SW 1271 (cell line): ENCODE data around the gene BCL2L2.
"Not testable (repeated sequence)": the region's sequence is repeated elsewhere in the genome, so short reads cannot be mapped to it uniquely, and the experiment has no call there.

Source experiments
- DNase-seq, 2 experiments: peaks; one replicate each; lab custom pipeline; 2025; lab: John Stamatoyannopoulos, UW

The BCL2L2 gene

DNA sequence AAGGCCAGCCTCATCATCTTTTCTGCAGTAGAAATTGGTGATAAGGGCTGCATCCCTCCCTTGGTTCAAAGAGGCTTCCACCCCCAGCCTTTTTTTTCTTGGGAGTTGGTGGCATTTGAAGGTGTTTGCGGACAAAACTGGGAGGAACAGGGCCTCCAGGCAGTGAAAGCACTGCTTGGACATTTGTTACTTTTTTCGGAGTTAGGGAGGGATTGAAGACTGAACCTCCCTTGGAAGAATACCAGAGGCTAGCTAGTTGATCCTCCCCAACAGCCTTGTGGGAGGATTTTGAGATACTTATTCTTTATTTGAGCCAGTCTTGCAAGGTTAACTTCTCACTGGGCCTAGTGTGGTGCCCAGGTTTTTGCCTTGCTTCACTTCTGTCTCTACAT lies 17.8 kb downstream of the BCL2L2 start:
- DNase-seq, result no peak

DNA sequence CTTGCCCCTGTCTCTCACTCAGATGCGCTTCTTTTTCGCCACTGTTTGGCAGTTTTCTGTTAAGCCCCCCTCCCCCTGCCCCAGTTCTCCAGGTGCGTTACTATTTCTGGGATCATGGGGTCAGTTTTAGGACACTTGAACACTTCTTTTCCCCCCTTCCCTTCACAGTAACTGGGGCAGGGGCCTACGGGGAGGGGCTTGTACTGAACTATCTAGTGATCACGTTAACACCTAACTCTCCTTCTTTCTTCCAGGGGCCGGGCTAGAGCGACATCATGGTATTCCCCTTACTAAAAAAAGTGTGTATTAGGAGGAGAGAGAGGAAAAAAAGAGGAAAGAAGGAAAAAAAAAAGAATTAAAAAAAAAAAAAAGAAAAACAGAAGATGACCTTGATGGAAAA lies 18.4 kb downstream of the BCL2L2 start:
- no peak for DNase-seq

DNA sequence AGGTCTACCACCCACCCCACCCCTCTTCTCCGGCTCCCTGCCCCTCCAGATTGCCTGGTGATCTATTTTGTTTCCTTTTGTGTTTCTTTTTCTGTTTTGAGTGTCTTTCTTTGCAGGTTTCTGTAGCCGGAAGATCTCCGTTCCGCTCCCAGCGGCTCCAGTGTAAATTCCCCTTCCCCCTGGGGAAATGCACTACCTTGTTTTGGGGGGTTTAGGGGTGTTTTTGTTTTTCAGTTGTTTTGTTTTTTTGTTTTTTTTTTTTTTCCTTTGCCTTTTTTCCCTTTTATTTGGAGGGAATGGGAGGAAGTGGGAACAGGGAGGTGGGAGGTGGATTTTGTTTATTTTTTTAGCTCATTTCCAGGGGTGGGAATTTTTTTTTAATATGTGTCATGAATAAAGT lies 19.1 kb downstream of the BCL2L2 start:
- DNase-seq, result not testable (repeated sequence)

DNA sequence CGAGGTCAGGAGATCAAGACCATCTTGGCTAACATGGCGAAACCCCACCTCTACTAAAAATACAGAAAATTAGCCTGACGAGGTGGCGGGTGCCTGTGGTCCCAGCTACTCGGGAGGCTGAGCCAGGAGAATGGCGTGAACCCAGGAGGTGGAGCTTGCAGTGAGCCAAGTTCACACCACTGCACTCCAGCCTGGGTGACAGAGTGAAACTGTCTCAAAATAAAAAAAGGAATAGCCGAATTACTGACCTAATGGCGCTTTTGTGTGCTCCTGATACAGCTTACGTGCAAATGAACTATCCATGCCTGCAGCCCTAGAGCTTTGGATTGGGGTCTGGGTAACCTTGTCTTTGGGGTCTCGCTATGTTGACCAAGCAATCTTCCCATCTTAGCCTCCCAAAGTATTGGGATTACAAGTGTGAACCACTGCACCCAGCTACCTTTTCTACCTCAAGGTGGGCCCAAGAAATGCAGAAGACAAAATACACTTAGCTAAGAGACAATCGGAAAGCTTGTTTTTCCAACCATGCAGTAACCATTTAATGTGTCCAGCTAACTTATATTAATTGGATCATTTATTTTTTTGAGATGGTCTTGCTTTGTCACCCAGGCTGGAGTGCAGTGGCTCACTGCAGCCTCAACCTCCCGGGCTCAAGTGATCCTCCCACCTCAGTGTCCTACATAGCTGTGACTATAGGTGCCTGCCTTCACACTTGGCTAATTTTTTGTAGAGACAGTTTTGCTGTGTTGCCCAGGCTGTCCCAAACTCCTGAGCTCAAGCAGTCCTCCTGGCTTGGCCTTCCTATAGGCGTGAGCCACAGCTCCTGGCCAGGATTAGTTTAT lies 20.1 kb downstream of the BCL2L2 start:
- DNase-seq, result no peak

DNA sequence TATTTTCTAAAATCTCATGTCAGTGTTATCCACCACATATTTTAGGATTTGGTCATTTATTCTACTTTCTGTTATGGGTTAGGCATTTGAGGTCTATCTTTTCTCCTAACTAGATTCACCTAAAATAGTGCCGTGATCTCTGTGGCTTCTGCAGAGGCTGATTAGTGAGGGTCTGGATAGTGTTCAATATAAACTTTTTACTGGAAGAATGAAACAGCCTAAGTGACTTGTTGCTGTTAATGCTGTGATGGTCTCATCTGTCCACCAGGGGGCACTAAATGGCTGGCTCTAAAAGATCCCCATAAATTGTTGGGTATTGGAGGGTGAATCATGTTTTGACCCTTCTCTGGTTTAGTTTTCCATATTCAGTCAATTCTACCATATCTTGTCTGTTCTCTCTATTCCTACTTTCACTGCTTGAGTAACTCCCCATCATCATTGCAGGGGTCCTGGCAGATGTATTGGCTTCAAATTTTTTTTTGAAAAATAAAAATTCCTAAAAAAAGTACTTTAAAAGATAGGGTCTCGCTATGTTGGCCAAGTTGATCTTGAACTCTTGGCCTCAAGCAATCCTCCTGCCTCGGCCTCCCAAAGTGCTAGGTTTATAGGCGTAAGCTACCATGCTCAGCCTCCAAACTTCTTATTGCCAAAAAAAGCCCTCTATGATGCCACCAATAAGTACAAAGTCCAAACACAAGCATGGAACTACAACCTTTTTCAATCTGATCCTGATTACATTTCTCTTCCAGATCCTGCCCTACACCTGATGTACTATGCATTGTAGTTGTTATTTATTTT lies 21.5 kb downstream of the BCL2L2 start:
- peak in 1 of 2 experiments; percentile 67 for DNase-seq

DNA sequence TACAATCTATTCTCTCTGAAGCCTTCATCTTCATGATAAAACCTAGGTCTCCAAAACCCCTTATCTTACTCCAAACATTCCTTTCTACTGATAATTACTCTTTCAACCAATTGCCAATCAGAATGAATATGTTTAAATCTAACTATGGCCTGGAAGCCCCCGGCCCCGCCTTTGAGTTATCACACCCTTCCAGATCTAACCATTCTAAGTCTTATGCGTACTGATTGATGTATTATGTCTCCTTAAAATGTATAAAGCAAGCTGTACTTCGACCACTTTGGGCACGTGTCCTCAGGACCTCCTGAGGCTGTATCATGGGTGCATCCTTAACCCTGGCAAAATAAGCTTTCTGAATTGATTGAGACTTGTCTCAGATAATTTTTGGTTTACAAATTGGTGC lies 29.0 kb downstream of the BCL2L2 start:
- DNase-seq, result no peak

DNA sequence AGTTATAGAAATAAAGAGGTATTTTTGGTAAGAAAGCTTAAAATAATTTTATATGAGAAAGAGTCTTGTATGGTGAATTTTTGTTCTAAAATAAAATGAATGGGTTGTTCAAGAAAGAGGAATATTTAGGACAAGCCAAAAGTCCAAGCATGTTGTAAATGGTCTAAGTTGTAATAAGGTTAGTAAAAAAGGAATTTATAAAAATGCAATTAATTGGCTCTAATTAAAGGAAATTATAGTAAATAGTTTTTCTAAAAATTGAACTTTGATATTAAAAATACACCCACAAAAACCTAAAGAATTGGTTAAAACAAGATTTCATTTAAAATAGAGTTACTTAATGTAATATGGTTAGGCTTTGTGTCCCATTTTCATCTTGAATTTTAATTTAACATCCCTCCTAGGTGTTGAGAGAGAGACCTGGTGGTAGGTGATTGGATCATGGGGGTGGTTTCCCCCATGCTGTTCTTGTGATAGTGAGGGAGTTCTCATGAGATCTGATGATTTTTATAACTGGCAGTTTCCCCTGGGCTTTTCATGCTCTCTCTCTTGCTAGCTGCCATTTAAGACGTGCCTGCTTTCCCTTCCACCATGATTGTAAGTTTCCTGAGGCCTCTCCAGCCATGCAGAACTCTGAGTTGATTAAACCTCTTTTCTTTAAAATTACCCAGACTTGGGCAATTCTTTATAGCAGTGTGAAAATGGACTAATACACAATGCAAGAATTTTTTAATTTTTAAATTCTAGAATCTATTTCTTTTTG lies 33.1 kb downstream of the BCL2L2 start:
- peak in 1 of 2 experiments; percentile 15 for DNase-seq

DNA sequence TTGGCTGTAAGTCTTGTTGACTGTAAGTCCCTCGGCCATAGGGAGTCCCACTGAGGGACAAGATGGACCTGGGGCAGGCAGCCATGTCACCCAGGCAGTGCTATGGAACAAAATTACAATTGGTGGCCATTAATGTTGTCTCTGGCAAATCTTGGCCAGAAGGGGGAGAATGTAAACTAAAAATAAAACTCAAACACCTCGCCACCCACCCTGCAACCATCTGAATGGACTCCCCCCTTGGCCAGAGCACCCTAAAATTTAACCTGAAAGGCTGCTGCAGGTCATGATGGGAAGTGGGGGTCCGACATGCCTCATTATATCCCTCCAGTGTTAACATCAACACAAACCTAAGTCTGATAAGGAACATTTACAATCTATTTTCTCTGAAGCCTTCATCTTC lies 37.8 kb downstream of the BCL2L2 start:
- no peak for DNase-seq

DNA sequence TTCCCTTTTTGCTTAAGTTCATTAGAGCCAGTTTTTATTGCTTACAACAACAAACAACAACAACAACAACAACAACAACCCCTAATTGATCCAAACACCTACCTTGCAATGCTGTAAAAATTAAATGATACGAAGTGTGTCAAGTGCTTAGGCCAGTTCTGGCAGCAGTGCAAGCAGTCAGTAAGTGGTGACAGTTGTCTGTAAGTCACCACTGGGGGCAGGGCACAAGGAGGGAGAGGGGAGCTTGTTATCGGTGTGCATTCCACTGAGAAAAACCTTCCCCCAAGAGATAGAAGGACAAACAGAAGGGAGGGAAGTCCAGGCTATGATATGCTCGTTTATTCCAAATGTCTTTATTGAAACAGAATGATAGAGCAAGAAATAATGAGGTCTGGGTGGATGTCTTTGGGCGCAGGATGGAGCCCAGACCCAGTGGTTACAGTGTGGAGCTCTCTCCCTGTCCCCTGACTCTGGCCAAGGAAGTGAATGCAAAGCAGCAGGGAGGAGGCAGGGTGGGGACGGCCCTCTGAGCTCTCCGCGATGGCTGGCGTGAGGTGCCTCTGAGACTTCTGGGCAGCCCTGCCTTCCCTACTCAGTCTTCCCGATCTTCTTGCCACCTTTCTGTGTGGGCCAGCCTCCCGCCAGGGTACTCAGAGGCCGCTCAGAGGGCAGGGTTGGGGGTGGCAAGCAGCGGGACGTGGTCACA lies 39.5 kb downstream of the BCL2L2 start:
- no peak for DNase-seq

DNA sequence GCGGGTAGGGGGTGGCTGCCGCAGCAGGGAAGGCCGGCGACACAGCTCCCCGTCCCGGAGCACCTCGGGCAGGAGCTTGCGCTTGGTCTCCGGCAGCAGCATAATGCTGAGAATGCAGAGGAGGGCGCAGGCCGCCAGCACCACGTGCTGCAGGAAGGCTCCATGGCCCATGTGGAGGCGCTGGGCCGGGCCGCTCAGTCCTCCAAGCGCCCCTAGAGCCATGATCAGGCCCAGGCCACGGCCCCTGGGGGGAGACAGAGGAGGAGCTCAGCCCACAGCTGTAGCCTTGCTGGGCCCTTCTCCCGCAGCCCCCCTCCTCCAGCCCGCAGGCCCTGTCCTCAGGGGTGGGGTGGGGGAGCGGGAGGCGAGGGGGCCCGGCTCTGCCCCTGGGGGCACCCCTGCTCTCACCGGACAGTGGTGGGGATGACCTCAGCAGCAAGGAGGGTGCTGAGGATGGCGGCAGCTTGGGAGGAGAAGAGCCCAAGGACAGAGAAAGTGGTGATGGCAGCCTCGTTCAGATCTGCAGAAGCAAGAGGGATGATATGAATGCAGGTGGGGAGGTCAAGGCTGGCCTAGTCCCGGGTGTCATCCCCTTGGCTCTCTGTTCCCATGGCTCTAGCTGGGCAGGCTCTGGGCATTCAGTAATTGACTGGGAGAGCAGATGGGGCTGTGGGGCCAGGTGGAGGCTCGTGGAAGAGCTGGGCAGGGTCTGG lies 40.2 kb downstream of the BCL2L2 start:
- DNase-seq, result no peak

DNA sequence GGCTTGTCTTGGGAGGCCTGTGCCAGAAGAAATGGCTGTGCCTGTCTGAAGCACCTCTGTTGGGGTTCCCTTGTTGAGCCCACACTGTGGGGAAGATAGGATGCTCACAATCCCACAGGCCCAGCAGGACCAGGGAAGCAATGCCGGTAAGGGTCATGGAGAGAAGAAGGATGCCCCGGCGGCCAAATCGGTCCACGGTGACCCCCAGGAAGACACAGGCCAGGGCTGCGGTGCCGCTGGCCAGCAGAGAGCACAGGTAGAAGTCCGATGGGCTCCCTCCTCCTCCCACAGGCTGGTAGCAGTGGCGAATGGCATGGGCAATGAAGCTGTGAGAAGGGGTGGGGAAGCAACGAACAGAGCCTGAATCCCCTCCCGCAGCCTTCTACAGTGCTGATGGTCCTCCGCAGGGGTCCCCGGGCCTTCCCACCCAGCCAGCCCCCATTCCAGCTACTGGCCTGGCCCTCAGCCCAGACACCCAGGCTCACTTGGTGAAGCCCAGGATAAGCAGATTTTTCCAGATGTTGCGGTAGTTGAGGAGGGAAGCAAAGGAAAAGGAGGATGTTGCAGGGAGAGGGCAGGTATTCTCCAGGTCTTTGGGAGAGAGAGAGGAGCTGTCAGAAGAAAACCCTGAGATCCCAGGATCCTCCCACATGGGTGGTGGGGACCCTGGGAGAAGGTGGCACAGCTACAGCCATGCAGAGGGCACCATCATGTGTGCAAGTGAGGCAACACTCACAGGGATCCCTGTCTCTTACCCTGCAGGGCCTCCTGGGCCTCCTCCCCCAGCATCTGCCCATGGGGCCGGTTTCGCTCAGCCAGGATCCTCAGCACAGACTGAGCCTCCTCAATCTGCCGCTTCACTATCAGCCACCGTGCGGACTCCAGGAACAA lies 41.0 kb downstream of the BCL2L2 start:
- DNase-seq, result no peak

DNA sequence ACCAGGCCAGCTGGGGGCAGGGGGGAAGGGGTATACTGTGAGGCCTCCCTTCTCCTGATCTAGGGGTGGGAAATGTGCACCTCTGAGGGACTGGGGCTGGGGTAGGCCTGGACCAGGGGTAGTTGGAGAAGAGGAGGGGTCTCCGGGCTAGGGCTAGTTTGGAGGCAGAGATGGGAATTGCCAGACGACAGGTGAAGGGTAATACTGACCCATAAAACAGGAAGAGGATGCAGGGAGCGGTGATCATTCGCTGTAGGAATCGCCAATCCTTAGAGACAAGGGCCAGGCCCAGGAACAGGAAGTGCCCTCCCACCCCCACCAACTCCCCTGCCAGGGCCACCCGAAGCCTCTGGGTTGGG lies 41.6 kb downstream of the BCL2L2 start:
- no peak for DNase-seq

DNA sequence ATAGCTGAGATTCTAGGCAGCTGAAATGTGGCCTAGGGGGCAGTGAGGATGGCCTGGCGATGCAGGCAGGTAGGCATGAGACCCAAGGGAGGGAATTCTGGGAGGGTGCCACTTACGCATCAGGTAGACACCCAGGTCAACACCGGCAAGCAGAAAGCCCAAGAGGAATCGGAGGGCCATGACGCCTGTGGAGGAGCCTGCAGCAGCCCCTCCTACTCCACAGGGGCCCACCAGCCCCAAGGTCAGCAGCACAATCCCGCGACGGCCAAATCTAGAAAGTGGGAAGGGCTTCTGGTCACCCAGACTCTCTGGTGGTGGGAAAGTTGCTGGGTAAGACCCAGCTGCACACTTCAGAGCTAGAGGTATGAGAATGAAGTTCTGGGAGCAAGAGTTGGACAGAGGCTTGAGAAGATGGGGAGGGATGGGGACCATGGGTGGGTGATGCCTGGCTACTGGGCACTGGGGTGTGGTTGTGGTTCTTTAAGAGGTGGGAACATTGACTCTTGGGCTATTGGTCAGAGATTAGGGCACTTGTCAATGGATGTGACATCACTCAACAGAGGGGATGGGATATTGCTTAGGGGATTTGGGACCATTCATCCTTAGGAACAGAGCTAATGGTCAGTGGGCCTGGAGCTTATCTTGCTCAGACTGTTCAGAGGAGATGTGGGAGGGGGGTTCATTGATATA lies 42.7 kb downstream of the BCL2L2 start:
- no peak for DNase-seq

DNA sequence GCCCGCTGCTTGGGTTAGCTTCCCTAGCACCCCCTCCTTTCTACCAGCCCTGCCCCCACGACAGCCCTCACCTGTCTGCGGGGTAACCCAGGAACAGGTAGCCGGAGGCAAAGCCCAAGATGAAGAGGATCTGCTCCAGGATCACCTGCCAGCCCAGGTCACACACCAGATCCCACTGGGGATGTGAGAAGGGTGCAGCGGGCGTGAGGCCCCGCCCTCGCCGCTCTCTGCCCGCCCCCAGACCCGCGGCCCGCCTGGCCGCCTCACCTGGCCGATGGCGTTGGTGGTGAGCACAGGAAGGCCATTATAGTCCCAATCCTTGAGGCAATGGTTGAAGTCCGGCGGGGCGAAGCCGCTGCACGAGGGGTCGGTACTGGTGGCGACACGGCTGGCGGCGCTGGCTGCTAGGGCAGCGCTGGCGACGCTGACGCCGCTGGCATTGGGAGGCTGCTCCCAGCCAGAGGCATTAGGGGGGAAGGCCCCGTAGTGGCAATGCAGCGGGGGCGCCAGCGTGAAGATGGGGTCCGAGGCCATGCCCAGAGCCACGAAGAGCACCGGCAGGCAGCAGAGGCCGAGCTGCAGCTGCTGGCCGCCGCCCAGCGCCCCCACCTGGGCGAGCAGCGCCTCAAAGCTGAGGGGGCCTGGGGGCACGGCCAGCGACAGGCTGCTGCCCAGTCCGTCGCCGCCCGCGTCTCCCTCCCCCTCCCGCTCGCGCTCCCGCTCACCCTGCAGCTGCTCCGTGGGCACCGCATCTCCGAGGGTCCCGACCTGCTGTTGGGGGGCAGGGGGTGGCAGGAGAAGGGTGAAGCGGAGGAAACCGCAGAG lies 45.3 kb downstream of the BCL2L2 start:
- DNase-seq, result no peak

DNA sequence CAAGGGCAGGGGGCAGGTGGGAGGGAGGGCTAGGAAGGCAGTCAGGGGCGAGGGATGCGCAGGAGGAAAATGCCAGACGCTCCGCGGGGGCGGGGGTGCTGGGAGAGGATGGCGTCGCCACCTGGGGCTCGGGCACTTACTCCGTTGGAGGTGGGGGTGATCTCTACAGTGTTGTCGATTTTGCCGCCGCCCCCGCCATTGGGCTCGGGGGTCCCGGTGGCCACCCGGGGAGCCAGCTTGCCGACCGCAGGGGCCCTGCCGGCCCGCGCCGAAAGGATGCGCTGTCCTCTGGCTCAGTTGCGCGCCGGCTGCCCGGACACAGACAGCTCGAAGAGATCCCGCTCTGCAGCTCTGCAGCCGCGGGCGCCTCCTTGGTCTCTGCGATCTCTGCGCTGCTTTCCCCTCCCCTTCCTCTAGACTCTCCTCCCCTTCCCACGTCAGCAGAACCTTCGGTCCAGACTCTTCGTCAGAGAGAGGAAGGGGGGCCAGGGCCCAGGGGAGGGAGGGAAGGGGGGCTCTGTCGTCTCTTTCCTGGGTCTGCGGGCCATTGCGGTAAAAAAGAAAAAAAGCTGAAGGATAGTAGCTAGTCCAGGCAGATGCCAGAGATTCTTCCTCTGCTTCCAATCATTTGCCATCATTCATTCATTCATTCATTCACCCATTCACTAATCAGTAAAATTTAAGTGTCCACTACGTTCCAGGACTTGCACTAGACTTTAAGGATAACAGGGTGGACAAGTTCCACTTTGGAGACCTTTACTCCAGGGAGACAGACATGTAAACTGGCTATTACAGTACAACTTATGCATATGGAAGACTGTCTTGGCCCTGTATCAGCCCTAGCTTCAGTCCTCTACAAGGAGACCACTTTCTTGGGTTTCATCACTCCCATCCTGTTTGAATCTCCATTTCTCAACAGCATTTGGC lies 46.1 kb downstream of the BCL2L2 start, which contains the start of gene SLC22A17:
TSS of gene SLC22A17 (minus strand) at position 382 of the 927 bp plus-strand sequence.
- DNase-seq, result peak; percentile 46 to 77

DNA sequence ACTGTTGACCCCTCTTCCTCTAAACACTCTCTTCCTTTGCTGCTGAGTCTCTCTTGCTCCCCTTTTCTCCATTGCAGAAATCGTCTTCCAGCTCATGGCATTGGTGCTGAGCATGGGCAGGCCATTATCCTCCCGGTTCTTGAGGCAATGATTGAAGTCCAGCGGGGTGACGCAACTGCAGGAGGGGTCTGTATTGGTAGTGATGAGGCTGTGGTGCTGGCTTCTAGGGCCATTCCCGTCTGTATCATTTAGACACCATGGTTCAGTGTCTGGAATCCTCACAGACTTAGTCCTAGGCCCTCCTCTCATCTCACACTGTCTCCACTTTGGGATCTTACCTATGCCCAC lies 46.8 kb downstream of the BCL2L2 start:
- no peak for DNase-seq

DNA sequence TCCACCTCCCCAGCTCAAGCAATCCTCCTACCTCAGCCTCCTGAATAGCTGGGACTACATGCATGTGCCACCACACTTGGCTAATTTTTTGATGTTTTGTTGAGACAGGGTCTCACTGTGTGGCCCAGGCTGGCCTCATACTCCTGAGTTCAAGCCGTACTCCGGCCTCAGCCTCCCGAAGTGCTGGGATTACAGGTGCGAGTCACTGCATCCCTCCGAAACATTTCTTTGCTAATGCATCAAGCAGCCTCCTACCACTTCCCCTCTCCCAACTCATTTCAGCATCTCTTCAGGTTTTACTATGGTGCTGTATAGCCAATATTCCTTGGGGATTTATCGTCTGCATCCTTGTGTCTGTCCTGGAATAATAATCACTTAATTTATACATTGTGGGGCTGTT lies 48.4 kb downstream of the BCL2L2 start:
- no peak for DNase-seq
